ENCODE data around the gene MAPK10. TPM values are rescaled to one million over a fixed set of nuclear protein-coding genes. Genes with fewer than 3 reads are reported as not detected.

The MAPK10 gene
- total RNA-seq, 1 donor from 2014 or later, result 3.4 TPM

DNA sequence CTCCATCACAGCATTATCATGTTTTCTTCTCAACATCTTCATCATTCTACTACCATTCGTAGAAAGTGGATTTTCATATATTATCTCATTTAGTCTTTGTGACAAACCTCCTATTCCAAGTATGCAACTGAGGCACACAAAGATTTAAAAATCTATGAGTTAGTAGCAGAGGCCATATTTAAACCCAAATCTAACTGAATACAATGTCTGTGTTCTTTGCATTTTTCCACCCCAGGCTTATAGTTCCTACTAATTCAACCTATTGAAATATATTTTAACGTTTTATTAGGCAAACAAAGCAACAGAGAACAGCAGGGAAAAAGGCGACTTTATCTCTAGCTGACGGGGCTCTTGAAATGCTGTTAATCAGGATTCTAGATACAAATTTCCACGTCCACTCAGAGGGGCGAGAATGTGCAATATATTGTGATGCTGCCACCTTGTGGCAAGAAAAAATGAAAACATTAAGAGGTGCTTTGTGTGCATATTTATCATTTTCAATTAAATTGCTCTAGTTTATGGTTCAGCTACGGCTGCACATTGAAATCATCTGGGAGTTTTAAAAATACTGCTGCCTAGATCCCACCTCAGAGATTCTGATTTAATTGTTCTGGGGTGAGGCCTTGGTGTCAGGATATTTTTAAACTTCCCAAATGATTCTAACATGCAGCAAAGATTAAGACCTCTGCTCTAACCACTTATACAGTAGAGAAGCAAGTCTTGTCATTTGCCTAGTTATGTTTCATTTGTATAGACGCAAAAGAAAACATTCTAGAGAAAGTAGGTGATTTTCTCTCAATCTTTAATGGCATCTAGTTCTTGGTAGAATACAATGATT lies 315.9 kb downstream of the MAPK10 start:
- no peak overlapping the region for H3K4me3 ChIP-seq (ENCODE audit: low read depth, low read length)
- no peaks in the 10 kb centered on the region for H3K36me3 ChIP-seq (ENCODE audit: control insufficient read depth, insufficient read depth, low read length)
- H3K27me3 ChIP-seq (ENCODE audit: control insufficient read depth, insufficient read depth, low read length), result no peaks in the 10 kb centered on the region
- FAIRE-seq (no peak), DNase-seq (ENCODE audit: low read depth) (peak; percentile 44)
- TF ChIP-seq, protein P1, sequence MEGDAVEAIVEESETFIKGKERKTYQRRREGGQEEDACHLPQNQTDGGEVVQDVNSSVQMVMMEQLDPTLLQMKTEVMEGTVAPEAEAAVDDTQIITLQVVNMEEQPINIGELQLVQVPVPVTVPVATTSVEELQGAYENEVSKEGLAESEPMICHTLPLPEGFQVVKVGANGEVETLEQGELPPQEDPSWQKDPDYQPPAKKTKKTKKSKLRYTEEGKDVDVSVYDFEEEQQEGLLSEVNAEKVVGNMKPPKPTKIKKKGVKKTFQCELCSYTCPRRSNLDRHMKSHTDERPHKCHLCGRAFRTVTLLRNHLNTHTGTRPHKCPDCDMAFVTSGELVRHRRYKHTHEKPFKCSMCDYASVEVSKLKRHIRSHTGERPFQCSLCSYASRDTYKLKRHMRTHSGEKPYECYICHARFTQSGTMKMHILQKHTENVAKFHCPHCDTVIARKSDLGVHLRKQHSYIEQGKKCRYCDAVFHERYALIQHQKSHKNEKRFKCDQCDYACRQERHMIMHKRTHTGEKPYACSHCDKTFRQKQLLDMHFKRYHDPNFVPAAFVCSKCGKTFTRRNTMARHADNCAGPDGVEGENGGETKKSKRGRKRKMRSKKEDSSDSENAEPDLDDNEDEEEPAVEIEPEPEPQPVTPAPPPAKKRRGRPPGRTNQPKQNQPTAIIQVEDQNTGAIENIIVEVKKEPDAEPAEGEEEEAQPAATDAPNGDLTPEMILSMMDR (IDR thresholded peaks at IDR 0.05; ENCODE audit: insufficient read depth, low read length, severe bottlenecking), result peak; percentile 45

DNA sequence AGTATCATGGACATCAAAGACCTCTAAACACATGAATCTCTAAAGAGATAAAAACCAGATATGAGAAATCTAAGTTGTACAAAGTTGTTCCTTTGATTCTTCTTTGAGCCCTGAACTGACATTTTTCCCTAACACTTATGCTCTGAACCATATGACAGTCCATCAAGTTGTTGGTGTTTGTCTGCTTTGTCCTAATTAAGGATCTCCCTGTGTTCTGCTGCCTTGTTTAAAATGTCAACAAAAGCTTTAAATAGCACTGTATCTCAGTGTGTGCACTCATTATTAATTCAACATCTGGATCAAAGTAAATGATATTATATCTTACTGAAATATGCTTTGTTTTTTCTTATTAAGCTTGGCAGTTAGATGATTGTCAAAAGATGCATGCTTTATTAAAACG lies 321.8 kb downstream of the MAPK10 start:
- H3K4me3 ChIP-seq (ENCODE audit: low read depth, low read length), result no peak overlapping the region
- H3K27me3 ChIP-seq (ENCODE audit: control insufficient read depth, insufficient read depth, low read length), result no peaks in the 10 kb centered on the region
- DNase-seq (ENCODE audit: low read depth) (no peak), FAIRE-seq (no peak)
- no peaks in the 10 kb centered on the region for H3K36me3 ChIP-seq (ENCODE audit: control insufficient read depth, insufficient read depth, low read length)
- TF ChIP-seq, protein P1 (IDR thresholded peaks at IDR 0.05; ENCODE audit: insufficient read depth, low read length, severe bottlenecking), result no peak

DNA sequence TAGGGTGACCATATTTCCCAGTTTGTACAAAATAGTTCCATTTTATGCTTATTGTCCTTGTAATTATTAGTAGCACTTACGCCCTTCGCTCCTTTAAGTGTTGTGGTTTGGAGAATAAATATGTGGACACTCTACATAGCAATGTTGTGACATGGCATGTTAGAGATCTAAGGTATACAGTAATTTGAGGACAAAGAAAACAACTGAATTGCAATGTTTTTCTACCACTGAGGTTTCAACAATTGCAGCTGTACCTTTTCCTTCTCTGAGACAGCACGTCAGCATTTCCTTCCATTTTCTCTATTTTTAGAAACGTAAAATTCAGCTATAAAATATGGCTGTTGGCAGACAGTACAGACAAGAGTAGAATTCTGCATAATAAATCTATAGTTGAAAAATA lies 323.1 kb downstream of the MAPK10 start:
- no peaks in the 10 kb centered on the region for H3K27me3 ChIP-seq (ENCODE audit: control insufficient read depth, insufficient read depth, low read length)
- H3K36me3 ChIP-seq (ENCODE audit: control insufficient read depth, insufficient read depth, low read length), result no peaks in the 10 kb centered on the region
- FAIRE-seq (no peak), DNase-seq (ENCODE audit: low read depth) (peak; percentile 90)
- H3K4me3 ChIP-seq (ENCODE audit: low read depth, low read length), result no peak overlapping the region
- TF ChIP-seq, protein P1 (IDR thresholded peaks at IDR 0.05; ENCODE audit: insufficient read depth, low read length, severe bottlenecking), result no peak

DNA sequence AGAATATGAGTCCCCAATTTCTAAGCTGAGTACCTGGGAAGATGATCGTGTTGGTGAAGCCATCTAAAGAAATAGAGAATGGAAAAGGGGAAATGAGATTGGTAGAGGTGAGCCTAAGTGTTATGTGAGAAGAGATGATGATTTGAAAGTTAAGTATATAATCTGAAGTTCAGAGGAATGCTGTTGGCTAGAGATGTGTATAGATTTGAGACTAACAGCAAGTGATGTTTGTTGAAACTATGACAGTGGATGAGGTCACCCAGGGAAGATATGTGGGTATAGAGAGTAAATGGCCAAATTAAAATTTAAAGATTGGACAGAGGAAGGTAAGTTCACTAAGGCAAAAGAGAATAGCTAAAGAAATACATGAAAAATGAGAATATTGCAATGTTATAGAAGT lies 324.2 kb downstream of the MAPK10 start:
- H3K36me3 ChIP-seq (ENCODE audit: control insufficient read depth, insufficient read depth, low read length), result no peaks in the 10 kb centered on the region
- no peak overlapping the region for H3K4me3 ChIP-seq (ENCODE audit: low read depth, low read length)
- DNase-seq (ENCODE audit: low read depth) (peak; percentile 82), FAIRE-seq (no peak)
- no peaks in the 10 kb centered on the region for H3K27me3 ChIP-seq (ENCODE audit: control insufficient read depth, insufficient read depth, low read length)
- TF ChIP-seq, protein P1 (IDR thresholded peaks at IDR 0.05; ENCODE audit: insufficient read depth, low read length, severe bottlenecking), result no peak

DNA sequence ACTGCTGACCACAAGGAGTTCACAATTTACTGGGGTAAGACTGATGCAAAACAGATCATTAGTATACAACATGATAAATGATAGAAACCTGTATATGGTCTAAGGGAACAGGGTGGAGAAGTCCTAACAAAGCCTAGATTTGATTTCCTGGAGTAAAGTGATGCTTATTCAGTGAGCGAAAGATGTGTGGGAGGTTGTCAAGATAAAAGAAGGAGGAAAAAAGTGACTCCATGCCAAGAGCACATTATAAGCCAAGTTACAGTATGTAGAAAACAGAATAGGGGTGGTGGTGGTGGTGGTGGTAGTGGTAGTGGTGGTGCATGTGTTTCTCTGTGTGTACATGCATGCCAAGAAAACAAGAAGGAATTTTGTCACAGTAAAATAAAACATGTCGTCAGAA lies 325.2 kb downstream of the MAPK10 start:
- Histone ChIP-seq H3K27me3 (ENCODE audit: control insufficient read depth, insufficient read depth, low read length) (no peaks in the 10 kb centered on the region), H3K36me3 (ENCODE audit: control insufficient read depth, insufficient read depth, low read length) (no peaks in the 10 kb centered on the region), H3K4me3 (ENCODE audit: low read depth, low read length) (no peak overlapping the region)
- TF ChIP-seq, protein P1 (IDR thresholded peaks at IDR 0.05; ENCODE audit: insufficient read depth, low read length, severe bottlenecking), result no peak
- FAIRE-seq (no peak), DNase-seq (ENCODE audit: low read depth) (peak; percentile 22)

DNA sequence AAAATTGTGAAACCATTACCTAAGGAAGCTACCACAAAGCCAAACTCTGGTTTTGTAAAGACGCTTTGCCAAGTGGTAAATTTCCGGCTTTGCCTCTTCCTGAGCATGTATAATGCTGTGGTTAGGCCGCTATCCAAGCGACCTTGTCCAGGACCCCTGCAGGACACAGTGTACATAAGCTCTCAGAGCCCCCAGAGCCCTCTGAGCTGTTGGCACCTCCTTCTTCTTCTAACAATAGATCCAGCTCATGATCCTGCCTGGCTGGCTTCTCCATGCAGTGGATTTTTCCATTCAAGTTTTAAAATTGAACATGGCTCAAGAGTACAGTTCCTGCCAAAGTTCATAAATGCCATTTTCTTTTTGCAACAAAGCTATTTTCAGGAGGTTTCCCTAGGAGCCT lies 326.7 kb downstream of the MAPK10 start:
- no peak overlapping the region for H3K4me3 ChIP-seq (ENCODE audit: low read depth, low read length)
- FAIRE-seq, result no peak

More for the DNA sequence above, 326.7 kb downstream of the MAPK10 start:
- TF ChIP-seq, protein P1 (IDR thresholded peaks at IDR 0.05; ENCODE audit: insufficient read depth, low read length, severe bottlenecking), result no peak
- no peaks in the 10 kb centered on the region for H3K36me3 ChIP-seq (ENCODE audit: control insufficient read depth, insufficient read depth, low read length)
- no peak for DNase-seq (ENCODE audit: low read depth)
- no peaks in the 10 kb centered on the region for H3K27me3 ChIP-seq (ENCODE audit: control insufficient read depth, insufficient read depth, low read length)

Measured in bronchial epithelial cell (primary cell).